GM18907 (cell line): ENCODE data around the gene SOWAHA.
"Not testable (repeated sequence)": the region's sequence is repeated elsewhere in the genome, so short reads cannot be mapped to it uniquely, and the experiment has no call there.

Experiments
- ATAC-seq: cut with Tn5 transposase; IDR thresholded peaks from one replicate; pipeline ENCODE4 v1.9.1; 2021; ENCODE audit warnings: mild to moderate bottlenecking, moderate library complexity; ENCODE audit not compliant: unreplicated experiment

Gene SOWAHA

DNA sequence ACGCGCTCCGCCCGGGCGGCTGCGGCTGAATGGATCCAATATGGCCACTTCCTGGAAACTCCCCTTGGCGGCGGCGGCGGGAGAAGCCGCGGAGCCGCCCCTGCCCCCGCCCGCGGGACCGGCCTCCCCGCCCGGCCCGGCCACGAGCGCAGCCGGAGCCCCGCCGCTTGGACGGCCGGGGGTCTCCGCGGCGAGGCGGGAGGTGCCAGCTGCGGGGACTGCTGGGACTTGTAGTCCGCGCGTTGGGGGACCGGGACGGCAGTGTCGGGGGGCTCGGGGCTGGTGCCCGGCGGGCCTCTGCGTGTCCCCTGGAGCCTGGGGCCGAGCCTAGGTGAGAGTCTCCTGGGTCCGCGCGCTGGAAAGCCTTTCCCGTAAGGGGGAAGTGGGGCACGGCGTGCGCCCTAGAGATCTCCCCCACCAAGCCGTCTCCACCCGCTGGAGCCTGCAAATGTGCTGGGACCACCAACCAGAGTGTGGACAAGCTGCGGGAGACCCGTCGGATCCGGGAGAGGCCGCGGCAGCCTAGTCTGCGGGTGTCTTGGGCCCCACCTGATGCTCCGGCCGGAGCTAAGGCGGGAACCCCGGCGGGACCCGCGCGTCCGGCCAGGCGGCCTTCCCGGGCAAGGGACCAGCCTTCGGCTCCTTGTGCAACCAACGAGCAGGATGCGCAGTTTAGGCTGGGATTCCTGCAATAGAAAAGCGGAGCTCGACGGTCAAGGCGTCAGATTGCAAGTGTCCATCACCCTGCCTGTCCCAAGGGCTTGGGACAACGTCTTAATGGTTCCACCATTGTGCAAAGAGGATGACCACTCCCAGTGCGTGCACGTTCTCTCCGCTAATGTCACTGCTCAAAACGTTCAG lies 35.7 kb upstream of the SOWAHA start, which contains the start of gene SEPTIN8:
Gene SEPTIN8, minus strand, starts transcription at position 31 of the 861 bp plus-strand sequence. CDS start 102 bp downstream, outside the sequence.
- peak; percentile 62 for ATAC-seq

DNA sequence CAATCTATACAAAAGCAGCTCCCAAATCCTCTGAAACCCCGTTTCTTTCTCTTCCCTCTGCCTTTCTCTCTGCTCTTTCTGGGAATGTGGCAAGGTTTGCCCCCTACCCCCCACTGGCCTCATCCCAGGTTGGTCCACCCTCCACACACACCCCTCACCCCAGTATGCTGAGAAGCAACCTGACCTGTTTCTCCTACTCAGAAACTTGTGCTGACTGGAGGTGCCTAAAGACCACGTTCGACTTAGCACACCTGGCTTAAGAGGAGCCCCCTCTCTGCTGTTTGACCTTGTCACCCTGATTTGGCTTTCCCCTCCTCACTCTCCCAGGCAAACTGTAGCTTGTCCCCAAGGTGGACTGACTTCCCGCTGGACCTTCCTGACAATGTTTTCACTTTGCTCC lies 35.0 kb upstream of the SOWAHA start:
- no peak for ATAC-seq

DNA sequence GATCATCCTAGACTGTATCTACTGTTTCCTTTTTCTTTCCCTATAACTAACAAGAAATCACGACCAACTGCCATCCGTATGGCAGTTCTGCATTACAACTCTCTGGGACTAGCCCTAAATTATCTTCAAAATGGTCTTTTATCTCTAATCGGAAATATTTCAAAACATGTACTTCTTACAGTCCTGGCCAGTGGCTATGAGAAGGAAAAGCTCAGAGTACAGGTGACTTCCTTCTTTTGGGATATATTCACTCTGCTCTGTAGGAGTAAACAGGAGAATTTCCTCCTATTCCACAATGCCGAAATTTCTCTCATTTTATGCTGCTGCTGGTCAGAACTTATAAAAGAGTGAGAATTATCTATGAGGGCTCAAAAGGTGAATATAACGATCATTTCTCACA lies 34.2 kb upstream of the SOWAHA start:
- no peak for ATAC-seq

DNA sequence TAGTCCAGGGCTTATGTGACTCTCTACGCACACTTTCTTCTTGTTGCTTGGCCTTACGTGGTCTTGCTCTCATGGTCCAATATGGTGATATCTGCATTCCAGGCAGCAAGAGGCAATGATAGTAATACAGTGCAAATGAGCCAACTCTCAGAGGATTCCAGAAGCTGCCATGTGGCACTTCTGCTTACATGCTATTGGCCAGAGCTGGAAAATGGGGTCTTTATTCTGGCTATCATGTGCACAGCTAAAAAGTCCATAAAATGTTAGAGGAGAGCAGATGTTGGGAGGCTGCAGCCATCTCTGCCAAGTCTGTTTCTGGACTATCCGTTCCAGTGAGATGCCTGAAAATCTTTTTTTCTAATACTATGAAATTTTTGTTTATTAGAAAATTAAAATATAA lies 33.1 kb upstream of the SOWAHA start:
- no peak for ATAC-seq

DNA sequence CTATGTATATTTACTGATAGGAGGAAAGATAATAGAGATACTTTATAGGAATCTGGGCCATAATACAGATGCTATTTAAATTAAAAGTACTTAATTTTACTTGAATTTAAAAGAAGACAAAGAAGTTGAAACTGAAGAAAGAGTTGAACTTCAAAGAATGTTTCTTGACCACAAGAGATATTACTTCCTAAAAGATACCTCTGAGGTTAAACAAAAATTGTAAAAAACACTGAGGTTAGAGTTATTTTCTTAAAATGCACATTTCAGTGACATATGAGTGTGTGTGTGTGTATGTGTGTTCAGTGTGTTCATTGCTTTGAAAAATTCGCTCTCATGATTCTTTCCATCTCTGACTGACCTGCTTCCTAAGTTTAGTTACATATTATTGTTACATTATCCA lies 32.5 kb upstream of the SOWAHA start:
- ATAC-seq: no peak

DNA sequence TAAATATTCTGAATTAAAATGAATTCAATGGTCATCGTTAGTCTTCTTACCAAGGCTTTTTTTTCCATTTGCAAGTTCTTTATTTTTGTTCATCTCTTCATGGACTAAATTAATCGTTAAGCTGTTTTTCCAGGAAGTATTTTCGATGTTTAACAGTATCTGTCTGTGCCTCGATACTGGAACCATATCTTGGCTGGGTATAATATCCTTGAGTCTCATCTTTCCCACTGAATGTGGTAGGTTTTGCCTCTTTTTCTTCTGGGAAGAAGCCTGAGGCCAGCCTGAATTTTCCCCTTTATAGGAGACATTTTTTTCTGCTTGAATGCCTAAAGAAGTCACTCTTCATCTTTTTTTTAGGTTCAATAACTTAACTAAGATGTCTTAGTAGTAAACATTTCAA lies 32.1 kb upstream of the SOWAHA start:
- ATAC-seq: no peak

DNA sequence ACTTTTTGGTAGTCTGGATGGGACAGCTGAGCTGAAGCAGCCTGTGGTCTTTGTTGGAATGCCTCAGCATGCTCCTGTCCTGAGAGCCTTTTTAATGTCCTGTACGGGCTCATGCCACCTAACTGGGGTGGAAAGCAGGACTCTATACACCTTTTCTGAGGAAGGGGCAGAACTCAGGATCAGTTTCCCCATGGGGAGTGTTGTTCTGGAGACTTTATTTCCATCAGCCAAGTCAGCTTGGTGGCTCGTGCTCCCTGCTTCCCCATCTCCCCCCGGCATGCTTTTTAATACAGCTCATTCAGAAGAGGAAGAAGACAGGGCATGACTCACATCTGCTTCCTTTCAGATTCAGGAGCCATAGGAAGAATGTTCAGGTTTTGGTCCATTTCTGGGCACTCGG lies 31.0 kb upstream of the SOWAHA start:
- no peak for ATAC-seq

DNA sequence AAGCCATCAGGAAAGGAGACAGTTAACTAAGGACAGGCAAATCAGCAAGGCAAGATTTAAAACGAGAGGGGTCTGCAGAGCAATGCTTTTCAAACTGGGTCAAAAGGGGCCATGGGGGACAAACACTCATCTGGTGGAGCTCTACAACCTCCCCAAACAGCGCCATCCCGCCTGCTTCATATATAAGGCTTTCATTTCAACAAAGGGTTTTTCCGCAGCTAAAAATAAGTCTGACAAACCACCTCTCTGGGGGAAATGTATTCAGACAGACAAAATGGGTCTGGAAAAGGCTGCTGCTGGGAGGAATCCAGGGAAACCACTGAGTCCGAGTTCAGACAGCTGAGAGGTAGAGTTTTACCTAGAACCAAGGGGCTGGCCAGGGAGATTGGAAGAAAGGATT lies 27.7 kb upstream of the SOWAHA start:
- ATAC-seq: no peak

DNA sequence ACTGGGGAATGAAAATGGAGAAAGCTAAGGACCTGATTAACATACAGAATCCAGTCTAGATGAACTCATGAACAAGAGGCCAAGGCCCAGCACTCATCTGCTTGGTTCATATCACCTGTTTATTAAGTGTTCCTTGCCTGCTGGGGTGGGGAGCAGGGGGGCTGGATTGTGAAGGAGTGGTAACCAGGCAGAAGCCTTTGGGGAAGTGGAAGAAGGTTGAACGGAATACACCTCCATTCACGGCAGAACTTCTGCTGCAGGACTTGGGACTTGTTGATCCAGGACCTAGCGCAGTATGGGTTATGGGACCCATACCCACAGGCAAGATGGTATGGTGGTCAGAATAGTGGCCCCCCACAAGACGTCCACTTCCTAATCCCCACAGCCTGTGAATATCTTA lies 27.2 kb upstream of the SOWAHA start:
- ATAC-seq: no peak

DNA sequence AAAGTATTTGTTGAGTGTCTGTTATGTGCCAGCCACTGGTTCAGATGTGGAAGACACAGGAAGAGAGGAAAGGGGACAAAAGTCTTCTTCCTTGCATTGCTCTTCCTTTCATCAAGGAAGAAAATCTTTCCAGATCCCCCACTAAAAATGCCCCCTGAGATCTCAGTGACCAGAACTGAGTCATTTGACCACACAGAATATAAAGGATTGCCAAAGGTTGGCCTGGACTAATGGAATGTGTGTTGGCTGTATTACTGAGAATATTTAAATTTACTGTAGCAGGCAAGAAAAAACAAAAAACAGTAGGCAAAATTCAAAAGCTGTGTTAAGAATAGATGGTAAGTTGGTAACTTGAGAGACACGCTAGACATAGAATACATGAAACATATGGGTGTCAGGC lies 26.0 kb upstream of the SOWAHA start:
- no peak for ATAC-seq

DNA sequence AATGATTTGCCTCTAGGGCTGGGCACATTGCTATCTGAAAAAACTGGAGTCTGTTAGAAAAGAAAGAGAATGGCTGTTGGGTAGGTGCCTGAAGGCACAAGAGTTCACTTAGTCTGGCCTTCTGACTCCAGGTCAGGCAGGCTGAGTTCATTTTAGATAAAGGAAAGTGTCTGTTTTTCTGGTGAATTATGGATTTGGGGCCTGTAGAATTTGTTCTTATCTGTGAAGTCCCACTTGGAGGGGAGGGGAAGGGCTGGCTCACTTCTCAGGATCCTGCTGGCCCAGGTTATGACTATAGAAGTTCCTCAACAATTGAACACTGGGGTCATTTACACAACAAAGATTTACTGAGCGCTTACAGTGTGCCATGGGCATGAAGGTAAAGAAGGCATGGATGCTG lies 24.6 kb upstream of the SOWAHA start:
- no peak for ATAC-seq

DNA sequence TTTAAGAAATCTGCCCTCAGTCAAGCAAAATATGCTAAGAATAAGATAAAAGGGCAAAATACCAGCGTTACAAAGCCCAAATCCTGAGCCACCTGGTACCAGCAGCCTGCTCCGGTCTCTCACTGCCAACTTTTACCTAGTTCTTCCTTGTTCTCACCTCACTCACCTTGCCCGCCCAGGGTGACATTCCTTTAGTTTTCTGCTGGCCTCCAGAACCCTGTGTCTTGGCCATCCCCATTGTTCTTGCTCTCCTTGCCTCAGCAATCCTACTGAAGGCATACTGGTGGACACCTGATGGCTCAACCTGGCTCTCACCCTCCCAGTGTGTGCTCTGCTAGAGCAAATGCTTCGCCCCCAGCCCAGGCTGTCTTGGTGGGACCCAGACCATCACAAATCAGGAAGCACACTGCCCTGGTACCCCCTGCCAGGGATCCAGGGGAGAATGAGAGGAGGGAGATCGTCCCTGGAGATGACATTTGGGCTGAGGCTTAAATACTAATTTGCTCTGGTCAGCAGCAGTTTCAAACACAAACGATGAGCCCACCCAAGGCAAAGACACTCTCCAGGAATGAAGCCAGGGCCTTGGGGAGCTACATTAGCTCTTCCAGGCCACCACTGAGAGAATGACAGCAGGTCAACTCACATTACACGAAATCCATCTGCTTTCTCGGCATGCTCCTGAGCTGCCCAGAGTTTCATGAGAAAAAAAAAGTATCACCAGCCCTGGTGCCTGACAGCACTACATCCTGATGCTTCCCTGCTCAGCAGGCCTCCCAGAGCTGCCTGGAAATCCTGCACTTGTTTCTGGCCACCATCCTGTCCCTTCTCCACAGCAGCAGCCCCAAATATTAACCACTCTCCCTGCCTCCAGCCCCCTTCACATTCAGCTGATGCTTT lies 23.9 kb upstream of the SOWAHA start:
- no peak for ATAC-seq

DNA sequence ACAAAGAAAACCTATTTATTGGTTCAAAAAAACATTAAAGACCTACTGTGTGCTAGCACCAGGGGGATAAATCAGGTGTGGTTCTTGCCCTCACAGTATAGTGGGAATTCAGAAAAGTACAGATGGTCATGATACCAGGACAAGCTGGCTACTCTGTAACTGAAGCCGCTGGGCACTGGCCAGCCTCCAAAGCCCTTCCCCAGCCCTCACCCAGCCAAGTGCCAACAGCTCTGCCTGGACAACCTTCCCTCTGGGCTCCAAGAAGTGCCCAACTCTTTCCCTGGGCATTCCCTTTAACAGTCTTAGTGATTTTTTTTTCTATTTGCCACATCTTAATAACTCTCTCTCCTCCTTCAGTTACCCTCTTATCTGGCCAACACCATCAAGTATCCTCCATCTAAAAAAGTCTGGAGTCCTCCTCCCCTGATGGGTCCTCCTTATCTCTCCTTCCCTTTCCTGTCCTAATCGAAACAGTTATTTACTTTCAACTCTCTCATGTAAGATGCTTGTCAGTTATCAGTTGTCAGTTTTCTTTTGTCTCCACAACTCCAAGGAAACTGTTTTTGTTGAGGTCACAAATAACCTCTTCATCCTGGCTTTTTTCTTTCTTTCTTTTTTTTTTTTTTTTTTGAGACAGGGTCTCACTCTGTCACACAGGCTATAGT lies 22.8 kb upstream of the SOWAHA start:
- ATAC-seq: no peak

DNA sequence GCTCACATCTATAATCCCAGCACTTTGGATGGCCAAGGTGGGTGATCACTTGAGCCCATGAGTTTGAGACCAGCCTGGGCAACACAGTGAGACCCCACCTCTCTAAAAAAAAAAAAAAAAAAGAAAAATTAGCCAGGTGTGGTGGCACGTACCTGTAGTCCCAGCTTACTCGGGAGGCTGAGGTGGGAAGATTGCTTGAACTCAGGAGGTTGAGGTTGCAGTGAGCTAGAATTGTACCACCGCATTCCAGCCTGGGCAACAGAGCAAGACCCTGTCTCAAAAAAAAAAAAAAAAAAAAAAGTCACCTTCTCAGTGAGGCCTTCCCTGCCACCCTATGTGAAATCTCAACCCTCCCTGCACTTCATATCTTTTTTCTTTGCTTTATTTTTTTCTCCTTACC lies 22.1 kb upstream of the SOWAHA start:
- ATAC-seq: no peak

DNA sequence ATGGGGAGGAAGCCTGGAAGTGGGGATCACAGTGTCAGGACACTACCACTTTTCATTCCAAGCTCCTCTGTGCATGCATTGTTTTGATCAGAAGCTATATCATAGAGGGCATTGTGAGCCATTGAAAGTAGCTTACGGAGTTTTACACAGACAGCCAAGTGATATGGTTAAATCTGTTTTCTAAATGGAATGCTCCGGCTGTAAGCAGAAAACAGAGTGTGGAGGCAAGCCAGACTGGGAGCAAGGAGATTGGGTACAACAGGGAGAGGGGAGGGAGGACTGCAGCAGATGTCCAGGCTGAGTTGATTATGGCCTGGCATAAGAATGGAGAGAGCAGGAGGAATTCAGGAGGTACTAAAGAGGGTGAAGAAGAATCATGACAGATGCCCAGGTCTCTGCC lies 15.5 kb upstream of the SOWAHA start:
- no peak for ATAC-seq

DNA sequence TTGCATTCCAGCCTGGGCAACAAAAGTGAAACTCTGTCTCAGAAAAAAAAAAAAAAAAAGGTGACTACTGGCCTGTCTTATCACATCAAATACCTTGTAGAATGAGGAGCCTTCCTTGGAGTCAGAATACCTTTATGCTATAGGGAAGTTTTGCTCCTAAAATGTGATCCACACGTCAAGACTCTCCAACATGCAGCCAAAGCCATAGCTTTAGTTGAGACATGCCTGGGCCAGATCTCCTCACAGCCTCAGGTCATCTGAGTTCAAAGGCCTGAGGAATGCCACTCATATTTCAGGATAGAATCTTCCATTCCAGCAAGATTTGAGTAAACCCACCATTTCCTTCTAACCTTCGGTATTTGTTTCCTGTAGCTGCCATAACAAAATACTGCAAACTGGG lies 13.7 kb upstream of the SOWAHA start:
- ATAC-seq: no peak

DNA sequence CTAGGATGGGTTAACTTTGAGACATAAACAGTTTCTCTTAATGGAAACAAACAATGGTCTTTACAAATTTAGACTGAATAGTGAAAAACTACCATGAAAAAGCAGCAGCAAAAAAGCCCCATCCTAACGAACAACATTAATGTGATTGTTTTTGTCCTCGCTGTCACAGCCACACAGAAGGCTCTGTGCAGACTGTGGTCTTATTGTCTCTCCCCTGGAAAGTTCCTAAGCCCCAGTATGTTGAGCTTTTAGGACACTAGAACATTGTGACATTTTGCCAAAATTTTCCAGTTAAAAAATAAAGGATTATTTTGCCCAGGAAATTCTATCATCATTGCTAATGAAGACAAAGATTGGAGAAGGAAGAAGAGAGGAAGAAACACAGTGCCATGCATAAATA lies 12.6 kb upstream of the SOWAHA start:
- ATAC-seq: no peak

DNA sequence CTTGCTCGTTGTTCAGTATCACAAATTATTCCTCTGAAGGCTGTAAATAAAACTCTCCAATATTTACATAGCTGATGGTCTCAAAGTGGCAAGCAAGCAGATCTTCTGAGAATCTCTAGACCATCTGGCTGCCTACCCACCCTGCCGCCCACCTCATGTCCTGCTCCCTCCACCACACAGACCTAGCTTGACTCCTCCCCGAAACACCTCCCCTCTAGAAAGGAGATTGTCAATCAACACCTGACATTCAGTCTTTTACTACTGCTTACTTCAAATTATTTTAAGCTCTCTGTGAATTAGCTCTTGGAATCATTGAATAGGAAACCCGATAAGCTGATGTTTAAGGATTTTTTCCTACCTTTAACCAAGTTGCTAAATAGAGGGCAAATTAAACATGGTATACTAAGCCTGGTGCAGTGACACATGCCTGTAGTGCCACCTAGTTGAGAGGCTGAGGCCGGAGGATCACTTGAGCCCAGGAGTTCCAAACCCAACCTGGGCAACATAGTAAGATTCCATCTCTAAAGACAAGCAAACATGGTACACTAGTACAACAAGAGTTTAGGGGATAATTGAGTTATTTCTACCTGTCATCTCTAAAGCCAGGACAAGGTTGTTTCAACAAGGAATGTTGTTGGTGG lies 10.9 kb upstream of the SOWAHA start:
- no peak for ATAC-seq

DNA sequence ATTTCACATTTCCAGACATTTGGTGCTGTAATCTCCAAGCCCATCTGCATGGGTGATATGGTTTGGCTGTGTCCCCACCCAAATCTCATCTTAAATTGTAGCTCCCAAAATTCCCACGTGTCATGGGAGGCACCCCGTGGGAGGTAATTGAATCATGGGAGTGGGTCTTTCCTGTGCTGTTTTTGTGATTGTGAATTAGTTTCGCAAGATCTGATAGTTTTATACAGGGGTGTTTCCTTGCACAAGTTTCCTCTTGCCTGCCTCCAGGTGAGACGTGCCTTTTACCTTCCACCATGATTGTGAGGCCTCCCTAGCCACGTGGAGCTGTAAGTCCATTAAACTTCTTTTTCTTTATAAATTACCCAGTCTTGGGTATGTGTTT lies 10.4 kb upstream of the SOWAHA start:
- not testable (repeated sequence) for ATAC-seq

DNA sequence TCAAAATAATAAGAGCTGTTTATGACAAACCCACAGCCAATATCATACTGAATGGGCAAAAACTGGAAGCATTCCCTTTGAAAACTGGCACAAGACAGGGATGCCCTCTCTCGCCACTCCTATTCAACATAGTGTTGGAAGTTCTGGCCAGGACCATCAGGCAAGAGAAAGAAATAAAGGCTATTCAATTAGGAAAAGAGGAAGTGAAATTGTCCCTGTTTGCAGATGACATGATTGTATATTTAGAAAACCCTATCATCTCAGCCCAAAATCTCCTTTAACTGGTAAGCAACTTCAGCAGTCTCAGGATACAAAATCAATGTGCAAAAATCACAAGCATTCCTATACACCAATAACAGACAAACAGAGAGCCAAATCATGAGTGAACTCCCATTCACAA lies 8.9 kb upstream of the SOWAHA start:
- ATAC-seq: not testable (repeated sequence)

DNA sequence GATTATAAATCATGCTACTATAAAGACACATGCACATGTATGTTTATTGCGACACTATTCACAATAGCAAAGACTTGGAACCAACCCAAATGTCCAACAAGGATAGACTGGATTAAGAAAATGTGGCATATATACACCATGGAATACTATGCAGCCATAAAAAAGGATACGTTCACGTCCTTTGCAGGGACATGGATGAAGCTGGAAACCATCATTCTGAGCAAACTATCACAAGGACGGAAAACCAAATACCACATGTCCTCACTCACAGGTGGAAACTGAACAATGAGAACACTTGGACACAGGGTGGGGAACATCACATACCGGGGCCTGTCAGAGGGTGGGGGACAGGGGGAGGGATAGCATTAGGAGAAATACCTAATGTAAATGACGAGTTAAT lies 7.2 kb upstream of the SOWAHA start:
- not testable (repeated sequence) for ATAC-seq
